Posterior cingulate gyrus (tissue), 11 donors: ENCODE measurements around the gene CD302.
"Not testable (repeated sequence)": the region's sequence is repeated elsewhere in the genome, so short reads cannot be mapped to it uniquely, and the experiment has no call there.

ENCODE experiments used
- DNase-seq, 10 donors: peaks; one replicate each; pipeline versions ENCODE4 v3.0.0 to v3.0.0-alpha.2; 2020 to 2021; ENCODE audit warnings: mixed read lengths in 3 of 10
- intact Hi-C: fragments of 100-400 bp; cut with DNase I; formaldehyde crosslinking; loops from one replicate; pipeline ENCODE4 v1.15.1; 2023

The CD302 gene

DNA sequence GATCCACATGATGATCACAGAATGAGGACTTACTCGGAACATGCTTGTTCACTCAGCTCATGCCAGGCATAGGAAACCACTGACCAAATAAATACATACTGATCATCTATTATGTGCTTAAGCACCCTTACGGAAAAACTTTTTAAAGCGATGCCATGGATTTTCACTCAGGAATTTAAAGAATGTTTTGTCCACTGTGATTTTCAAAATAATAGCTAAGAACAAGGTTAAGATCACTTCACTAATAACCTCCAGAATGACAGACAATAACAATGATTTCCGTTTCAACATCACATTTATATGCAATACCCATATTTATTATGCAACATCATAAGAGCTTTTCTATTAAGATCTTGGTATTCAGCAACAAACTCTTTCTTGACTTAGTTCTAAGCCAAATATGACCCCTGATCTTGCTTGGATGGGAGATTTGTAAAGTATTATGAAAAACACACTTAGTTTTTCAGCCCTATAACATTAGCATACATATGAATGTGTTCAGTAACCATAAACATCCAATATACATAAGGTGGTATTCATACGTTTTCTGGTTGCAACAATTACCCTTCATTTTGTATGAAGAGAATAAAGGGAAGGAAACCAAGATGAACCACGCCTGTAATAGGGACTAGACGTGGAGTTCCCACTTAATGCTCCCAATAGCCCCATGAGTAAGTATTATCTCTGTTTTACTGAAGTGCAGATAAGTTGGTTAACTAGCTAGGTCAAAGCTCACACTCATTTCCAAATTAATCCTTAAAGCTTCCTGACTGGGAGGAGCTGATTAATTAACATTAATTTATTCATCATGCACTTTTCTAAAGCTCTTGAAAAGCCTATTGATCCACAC lies 1.9 kb downstream of the CD302 start:
- no peak for DNase-seq
- intact Hi-C loops = no loop called here

DNA sequence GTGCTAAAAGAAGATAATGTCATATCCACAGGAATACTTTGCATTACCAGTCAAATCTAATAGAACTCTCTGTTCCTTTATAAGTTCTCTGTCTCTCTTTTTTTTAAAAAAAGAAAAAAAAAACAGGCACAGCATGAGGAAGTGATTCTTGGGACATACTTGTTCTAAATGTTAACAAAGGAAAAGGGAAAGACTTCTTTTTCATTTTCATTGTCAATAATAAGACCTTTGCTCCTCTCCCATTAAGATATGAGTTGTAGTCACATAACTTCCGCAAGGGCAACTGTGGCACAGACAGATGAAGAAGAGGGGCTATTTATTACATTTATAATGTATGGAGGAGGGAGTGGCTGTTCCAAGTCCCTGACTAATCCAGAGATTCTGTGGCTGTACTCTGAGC lies 4.7 kb downstream of the CD302 start:
- intact Hi-C loops = no loop called here
- no peak for DNase-seq

DNA sequence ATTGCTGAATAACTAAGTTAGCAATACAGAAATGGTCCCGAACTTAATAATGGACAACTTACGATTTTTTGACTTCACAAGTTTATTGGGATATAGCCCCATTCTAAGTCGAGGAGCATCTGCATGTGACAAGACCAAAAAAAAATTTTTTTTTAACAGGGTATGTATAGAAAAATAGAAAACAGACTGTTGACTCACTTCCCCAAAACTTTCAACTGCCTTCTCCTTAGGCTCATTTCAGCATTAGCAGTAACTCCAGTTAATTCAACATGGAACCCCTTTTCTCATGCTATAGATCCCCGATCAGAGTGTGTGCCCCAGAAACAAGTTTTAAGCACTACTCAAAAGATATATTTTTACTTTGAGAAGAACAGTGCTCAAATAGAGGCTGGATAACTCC lies 5.4 kb downstream of the CD302 start:
- intact Hi-C loops = no loop called here
- no peak for DNase-seq

DNA sequence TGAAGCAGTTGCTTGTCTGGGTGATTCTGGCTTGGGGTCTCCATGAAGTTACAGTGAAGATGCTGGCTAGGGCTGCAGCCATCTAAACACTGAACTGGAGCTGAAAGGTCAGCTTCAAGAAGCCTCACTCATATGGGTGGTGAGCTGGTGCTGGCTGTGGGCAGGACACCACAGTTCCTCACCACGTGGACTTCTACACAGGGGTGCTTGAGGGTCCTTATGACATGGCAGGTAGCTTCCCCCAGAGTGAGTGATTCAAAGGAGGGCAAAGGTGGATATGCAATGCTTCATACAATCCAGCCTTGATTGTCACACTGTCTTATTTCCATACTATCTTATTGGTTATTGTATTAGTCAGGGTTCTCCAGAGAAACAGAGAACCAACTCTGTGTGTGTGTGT lies 6.0 kb downstream of the CD302 start:
- intact Hi-C loops = no loop called here

DNA sequence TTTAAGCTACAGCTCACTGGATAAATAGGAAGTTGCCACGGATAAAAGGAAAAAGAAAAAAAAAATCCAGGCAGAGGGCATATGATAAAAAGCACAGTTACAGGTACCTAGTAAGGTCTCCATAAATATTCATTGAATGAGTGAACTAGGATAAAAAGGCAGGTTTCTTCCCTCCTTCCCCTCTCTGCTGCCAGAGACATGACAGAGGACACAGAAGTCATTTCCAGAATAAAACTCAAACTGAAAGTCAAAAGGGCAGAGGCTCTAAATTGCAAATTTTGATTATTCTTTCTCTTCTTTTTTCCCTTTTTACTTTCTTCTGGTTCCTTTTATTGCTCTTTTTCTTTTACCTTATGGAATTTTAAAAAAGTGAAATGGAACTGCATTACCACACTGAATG lies 7.7 kb downstream of the CD302 start:
- no peak for DNase-seq
- intact Hi-C loops = no loop called here

More for the DNA sequence above, 6.0 kb downstream of the CD302 start:
- DNase-seq = no peak

DNA sequence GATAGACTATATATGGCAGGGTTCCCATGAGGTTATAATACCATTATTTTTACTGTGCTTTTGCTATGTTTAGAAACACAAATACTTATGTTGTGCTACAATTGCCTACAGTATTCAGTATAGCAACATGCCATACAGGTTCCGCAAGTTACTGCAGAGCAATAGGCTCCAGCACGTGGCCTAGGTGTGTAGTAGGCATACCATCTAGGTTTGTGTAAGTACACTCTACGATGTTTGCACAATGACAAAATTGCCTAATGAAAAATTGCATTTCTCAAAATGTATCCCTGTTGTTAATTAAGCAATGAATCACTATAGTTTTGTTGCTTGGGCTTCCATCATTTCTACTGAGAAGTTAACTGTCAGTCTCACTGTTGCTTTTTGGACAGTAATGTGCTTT lies 9.8 kb downstream of the CD302 start:
- DNase-seq = no peak
- intact Hi-C loops = no loop called here

DNA sequence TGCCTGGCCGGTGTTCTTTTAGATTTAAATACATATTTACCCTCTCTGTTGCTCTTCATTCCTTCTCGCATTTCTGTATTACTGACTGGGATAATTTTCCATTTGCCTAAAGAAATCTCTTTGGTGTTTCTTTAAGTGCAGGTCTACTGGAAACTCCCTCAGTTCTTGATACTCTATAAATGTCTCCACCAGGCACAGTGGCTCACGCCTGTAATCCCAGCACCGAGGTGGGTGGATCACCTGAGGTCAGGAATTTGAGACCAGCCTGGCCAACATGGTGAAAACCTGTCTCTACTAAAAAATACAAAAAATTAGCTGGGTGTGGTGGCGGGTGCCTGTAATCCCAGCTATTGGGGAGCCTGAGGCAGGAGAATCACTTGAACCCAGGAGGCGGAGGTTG lies 10.4 kb downstream of the CD302 start:
- DNase-seq, intact Hi-C loops: not testable (repeated sequence)

DNA sequence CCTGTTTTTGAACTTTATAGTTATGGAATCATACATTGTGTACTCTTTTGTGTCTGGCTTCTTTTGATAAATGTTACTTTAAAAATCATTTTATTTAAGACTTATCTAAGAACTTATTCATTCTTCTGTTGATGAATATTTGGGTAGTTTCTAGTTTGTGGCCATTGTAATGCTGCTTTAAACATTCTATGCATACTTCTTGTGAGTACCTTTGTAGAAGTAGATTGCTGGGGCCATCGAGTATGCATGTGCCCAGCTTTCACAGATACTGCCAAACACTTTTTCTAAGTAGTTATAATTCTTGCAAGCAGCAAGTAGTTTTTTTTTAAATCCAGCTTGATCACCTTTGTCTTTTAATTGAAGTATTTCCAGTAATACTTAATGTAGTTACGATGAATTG lies 11.1 kb downstream of the CD302 start:
- DNase-seq = no peak
- intact Hi-C loops = no loop called here

DNA sequence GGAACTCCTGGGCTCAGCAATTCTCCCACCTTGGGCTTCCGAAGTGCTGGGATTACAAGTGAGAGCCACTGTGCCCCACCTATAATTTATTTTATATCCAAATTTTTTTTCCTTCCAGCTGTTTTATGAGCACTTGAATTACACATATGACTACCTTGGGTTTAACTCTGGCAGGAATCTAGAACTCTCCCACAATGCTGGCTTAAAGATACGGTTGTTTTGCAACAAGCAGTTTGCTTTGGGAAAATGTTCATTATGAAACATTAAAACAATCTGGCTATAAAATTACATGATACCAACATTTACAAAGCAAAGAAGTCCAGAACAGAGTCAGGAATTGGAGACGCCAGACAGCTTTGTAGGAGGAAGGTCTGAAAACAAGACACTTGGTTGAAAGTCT lies 12.8 kb downstream of the CD302 start:
- intact Hi-C loops = no loop called here
- no peak for DNase-seq

DNA sequence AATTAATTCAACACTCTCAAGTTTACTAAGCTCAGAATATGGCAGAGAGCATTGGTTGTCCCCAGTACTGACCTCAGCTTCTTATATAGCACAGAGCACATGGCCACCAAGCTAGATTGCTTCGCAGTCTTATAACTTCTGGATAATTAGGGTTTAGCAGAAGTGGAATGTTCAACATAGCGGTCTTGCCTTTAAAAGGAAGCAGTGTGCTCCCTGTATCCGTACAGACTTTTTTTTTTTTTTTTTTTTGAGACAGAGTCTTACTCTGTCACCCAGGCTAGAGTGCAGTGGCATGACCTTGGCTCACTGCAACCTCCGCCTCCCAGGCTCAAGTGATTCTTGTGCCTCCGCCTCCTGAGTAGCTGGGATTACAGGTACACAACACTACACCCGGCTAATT lies 13.3 kb downstream of the CD302 start:
- intact Hi-C loops, DNase-seq: not testable (repeated sequence)

DNA sequence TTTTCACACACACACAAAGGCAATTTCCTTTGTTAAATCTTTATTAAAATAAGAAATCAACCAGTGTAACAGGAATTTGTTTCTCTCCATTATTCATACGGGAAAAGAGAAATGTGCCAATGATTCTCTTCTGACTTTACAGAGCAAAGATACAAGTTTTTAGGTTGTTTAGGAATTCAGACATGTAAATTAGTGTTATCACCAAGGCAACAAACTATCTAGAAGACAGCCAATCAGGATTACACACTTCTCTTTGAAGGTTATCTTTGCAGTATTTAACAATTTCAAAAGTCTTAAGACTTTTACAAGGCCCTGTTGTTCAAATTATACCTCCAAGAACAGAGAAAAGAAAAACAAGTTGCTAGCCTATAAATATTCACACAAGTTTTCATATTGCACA lies 14.5 kb downstream of the CD302 start:
- intact Hi-C loops = no loop called here
- DNase-seq = no peak

DNA sequence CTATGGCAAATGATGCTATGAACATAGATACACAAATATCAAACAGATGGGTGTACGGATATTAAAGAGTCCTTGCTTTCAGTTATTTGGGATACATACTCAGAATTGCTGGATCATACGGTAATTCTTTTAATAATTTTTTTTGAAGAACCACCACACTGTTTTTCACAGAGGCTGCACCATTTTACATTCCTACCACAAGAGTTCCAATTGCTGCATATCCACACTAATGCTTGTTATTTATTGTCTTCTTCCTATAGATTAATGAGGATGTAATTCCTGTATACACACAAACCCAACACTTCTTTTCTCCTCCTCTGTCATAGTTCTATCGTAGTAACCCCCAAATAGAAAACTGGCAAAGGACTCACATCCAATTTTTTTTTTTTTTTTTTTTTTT lies 21.7 kb downstream of the CD302 start:
- DNase-seq = no peak
- intact Hi-C loops = no loop called here

DNA sequence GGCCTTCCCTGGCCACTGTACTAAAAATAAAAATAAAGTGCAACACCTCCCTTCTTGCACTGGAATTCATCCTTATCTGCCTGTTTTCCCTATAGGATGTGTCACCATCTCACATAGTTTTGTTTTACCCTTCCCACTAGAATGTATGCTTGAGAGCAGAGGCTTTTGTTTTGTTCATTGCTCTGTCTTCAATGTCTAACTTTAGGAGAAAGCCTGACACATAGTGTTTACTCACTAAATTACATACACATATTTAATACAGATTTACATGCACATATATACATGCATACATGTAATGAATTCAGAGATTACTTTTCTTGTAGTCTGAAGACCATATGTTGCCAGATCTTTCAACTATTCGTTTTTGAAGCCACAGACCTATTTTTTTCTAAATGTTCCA lies 23.0 kb downstream of the CD302 start:
- intact Hi-C loops = no loop called here
- DNase-seq = no peak

DNA sequence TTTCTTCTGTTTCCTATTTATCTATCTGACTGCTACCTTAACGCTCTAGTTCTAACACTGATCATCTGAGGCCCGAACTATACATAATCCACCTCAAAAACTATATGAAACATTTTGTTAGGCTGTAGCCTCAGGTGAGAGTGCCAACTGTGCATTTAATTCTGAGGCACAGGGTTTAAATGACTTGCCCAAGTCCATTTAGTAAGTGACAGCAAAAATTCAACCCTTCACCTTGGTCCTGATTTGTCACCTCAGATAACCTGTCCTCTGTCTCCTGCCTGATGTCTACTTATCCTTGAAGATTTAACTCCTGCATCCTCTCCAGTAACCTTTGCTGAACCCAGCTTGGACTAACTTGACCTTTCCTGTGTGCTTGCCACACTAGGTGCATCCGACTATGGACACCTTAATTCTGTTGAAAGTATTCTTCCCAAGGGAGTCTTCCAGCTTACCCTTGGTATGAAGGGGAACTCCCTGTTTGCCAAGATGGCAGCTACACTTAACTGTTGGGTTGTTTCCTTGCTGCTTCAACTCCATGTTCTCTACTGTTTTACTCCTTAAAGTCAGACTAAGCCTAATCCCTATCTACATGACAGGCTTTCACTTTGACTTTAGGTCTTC lies 23.5 kb downstream of the CD302 start:
- intact Hi-C loops = no loop called here
- no peak for DNase-seq

DNA sequence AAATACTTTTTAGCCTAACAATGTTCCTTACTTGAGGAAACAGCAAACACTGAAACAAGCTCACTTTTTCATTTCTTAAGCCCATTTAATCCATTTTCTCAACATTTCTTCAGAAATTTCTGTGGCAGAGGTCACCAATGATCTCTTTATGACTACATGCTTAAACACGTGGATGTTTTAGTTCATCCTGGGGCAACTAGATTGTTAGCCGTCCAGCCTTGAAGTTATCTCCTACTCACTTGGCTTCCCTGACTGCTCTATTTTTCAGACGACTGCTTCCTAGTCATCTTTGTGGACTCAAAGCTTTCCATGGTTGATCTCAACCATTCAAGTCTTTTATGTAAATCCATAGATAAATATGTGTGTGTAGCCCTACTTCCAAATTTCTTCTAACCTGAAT lies 24.1 kb downstream of the CD302 start:
- DNase-seq = no peak
- intact Hi-C loops = no loop called here

DNA sequence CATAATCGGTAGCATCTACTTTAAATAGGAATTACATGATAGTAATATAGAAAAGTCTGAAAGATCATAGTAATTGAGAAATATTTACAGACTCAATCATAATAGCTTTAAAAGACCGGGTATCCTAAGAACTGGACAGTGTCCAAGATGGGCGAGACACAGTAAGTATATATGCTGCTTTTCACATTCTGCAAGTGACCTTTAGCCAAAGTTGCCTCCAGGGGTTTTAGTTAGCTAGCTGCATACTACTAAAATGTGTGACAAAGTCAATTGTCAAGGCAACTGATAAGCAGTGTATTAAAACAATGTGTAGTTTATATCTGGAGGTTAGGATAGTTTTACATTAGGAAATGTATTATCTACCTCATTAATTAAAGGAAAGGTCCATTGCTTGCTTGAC lies 24.6 kb downstream of the CD302 start:
- no peak for DNase-seq
- intact Hi-C loops = no loop called here

DNA sequence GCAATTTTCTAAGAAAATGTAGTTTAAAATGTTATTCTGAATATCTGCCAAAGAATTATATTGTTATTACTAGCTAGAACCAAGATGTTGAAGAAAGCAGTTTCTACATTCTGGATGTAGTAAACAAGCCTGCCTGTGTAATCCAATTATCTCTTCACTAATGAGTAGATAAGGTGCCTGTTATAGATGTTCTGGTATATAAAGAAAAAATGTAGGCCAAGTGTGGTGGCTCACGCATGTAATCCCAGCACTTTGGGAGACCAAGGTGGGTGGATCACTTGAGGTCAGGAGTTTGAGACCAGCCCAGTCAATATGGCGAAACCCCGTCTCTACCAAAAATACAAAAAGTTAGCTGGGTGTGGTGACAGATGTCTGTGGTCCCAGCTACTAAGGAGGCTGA lies 28.9 kb downstream of the CD302 start:
- DNase-seq = no peak
- intact Hi-C loops = no loop called here

DNA sequence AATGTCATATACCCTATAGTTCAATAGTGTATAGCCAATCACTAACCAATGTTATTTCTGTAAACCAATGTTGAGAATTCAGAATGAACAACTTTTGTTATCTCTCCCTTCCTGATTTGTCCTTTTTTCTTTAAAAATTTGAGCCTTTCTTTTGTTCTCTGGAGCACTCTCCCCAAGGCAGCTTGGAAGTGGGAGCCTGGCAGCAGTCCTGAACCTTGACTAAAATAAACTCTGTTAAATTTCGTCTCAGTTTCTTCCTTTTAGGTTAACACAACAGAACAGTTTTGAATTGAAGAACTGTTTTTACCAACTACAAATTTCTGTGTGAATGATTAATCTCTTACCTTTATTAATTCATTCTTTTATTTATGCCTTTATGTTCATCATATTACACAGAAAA lies 35.9 kb downstream of the CD302 start:
- peak in 2 of 10 donors; percentile 22 to 37 for DNase-seq
- intact Hi-C loops = no loop called here

DNA sequence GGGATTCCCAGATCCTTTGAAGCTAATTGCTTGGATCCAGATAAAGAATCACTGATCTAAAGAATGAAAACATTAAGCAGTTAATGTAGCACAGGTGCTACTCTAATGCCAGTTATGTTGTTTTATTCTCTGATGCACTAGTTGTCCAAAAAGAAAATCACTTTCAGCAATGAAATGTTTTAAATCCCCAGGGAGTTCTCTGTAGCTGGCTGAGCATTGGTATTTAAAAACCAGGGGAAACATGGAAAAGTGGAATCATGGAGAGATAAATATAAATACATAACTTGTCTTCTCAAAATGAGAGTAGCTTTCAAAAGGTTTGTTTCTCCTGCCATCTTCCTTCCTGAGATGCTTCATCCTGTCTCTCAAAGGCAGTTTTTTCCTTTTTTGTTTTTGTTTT lies 37.7 kb downstream of the CD302 start:
- DNase-seq = no peak
- intact Hi-C loops = no loop called here

DNA sequence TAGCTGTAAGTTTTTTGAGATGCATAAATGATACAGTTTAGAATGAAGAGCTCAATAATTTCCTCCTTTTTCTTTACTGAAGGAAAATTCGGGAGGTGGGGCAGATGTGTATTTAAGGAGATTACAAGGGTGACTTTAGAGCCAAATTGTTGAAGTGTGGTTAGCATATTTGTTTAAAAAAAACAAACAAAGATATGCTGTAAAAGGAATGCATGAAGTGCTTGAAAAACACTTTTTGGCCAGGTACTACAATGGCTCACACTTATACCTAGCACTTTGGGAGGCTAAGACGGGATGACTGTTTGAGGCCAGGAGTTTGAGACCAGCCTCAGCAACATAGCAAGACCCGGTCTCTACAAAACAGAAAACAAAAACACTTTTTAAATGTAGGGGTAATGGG lies 38.4 kb downstream of the CD302 start:
- intact Hi-C loops = no loop called here
- DNase-seq = no peak

DNA sequence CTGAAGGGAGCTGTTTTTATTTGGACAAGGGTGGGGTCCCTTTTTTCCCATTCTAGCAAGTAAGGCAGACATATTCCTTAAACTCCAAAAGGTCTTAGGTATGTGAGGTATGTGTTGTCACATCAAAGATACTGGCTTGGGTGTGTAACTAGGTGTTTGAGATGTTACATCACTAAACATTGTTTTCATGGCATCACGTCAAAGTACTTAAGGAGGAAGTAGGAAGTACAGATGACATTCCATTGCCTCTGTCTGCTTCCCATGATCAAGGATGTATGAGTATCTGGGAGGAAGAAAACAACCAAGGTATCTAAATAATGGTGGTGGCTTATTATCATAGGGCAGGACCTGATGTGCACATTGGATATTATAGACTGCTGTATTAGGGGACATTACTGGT lies 39.3 kb downstream of the CD302 start:
- intact Hi-C loops = no loop called here
- DNase-seq = no peak

DNA sequence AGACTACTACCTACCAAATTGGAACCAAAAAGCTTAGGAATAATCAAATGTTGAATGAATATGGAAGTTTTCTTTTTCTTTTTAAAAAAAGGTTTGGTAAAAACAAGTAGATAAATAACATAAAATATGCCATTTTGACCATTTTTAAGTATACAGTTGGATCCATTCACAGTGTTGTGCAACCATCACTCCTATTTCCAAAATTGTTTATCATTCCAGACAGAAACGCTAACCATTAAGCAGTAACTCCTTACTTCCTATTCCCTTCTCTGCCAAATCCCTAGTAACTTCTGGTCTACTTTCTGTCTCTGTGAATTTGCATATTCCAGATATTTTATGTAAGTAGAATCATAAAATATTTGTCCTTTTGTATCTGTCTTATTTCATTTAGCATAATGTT lies 39.8 kb downstream of the CD302 start:
- no peak for DNase-seq
- intact Hi-C loops = no loop called here
